ENCODE measurements around the gene RAB40B.
"Not testable (repeated sequence)": the region's sequence is repeated elsewhere in the genome, so short reads cannot be mapped to it uniquely, and the experiment has no call there.

Gene RAB40B

GRCh38 chr17:82665217-82665616 is 33.3 kb downstream of the RAB40B start:
- no peak for DNase-seq

GRCh38 chr17:82664701-82665182 is 33.8 kb downstream of the RAB40B start:
- DNase-seq: no peak

- no peak for DNase-seq
Measured at GRCh38 chr17:82664276-82664575, 34.3 kb downstream of the RAB40B start.

- no peak for DNase-seq
Measured at GRCh38 chr17:82663381-82664275, 34.9 kb downstream of the RAB40B start.

- DNase-seq: no peak
Measured at GRCh38 chr17:82662711-82663261, 35.7 kb downstream of the RAB40B start.

- DNase-seq: no peak
Measured at GRCh38 chr17:82661717-82662683, 36.5 kb downstream of the RAB40B start.

- DNase-seq: no peak
Measured at GRCh38 chr17:82659886-82660285, 38.6 kb downstream of the RAB40B start.

GRCh38 chr17:82658796-82659452 is 39.6 kb downstream of the RAB40B start:
- DNase-seq: no peak

- no peak for DNase-seq
Measured at GRCh38 chr17:82658331-82658730, 40.2 kb downstream of the RAB40B start.

- no peak for DNase-seq
Measured at GRCh38 chr17:82657926-82658325, 40.6 kb downstream of the RAB40B start.

- DNase-seq: no peak
Measured at GRCh38 chr17:82656266-82656665, 42.2 kb downstream of the RAB40B start.

GRCh38 chr17:82655523-82655922 is 43.0 kb downstream of the RAB40B start:
- no peak for DNase-seq

GRCh38 chr17:82655038-82655479 is 43.4 kb downstream of the RAB40B start:
- no peak for DNase-seq

- DNase-seq: not testable (repeated sequence)
Measured at GRCh38 chr17:82654611-82655010, 43.9 kb downstream of the RAB40B start.

- DNase-seq: no peak
Measured at GRCh38 chr17:82653651-82654528, 44.6 kb downstream of the RAB40B start.

GRCh38 chr17:82650723-82651122 is 47.8 kb downstream of the RAB40B start:
- DNase-seq: no peak

- no peak for DNase-seq
Measured at GRCh38 chr17:82649501-82650261, 48.8 kb downstream of the RAB40B start.

- DNase-seq: no peak
Measured at GRCh38 chr17:82648742-82649331, 49.7 kb downstream of the RAB40B start.

GRCh38 chr17:82648165-82648668 is 50.3 kb downstream of the RAB40B start, which contains the start of gene WDR45B:
WDR45B (minus strand) TSS chr17:82648444; CDS start chr17:82648340, 104 bp downstream.
- peak; percentile 74 for DNase-seq

- DNase-seq: peak; percentile 36
Measured at GRCh38 chr17:82647593-82648164, 50.8 kb downstream of the RAB40B start.
